Endothelial cell of umbilical vein (primary cell): Measurements from ENCODE around the gene ARSB.

ENCODE experiments used
- EZH2 ChIP-seq: IDR thresholded peaks from 2 replicates; pipeline ENCODE4 v1.6.1; 2012; ENCODE audit warnings: borderline replicate concordance, low read depth, mild to moderate bottlenecking, moderate library complexity, low read length, inconsistent platforms; ENCODE audit not compliant: severe bottlenecking
- FOS ChIP-seq: IDR thresholded peaks from 2 replicates; pipeline ENCODE4 v1.6.1; 2011; ENCODE audit warnings: mild to moderate bottlenecking, low read length, moderate library complexity, borderline replicate concordance; ENCODE audit not compliant: insufficient read depth
- GATA2 ChIP-seq: IDR thresholded peaks from 2 replicates; pipeline ENCODE4 v1.7.0; 2011; ENCODE audit warnings: low read depth, mild to moderate bottlenecking, moderate library complexity, mixed read lengths, low read length; ENCODE audit not compliant: insufficient read length, insufficient read depth
- JUN ChIP-seq: IDR thresholded peaks from 2 replicates; pipeline ENCODE4 v1.6.1; 2011; ENCODE audit warnings: borderline replicate concordance, low read depth; ENCODE audit not compliant: insufficient read length, insufficient read depth
- MAX ChIP-seq: IDR thresholded peaks from 2 replicates; pipeline ENCODE4 v1.6.1; 2011; ENCODE audit not compliant: insufficient read depth, insufficient read length
- MYC ChIP-seq: IDR thresholded peaks from one replicate; pipeline ENCODE4 v1.6.1; 2011; ENCODE audit warnings: mild to moderate bottlenecking, low read depth, low read length
- POLR2A ChIP-seq: IDR thresholded peaks from 2 replicates; pipeline ENCODE4 v1.6.1; 2012; ENCODE audit warnings: low read depth, mild to moderate bottlenecking, control low read depth, low read length
- POLR2AphosphoS5 ChIP-seq: IDR thresholded peaks from 2 replicates; pipeline ENCODE4 v1.6.1; 2012; ENCODE audit warnings: low read depth, mild to moderate bottlenecking, control low read depth, low read length, moderate library complexity; ENCODE audit not compliant: insufficient read depth
- TF ChIP-seq, protein P1 (sequence below), 2 donors: IDR thresholded peaks; 1 replicate in 1 of 2; 2 replicates in 1 of 2; pipeline ENCODE4 v1.5.1; 2011; ENCODE audit warnings: low read length in 2 of 2, mild to moderate bottlenecking in 2 of 2, moderate library complexity in 2 of 2, control low read depth in 1 of 2, inconsistent platforms in 1 of 2, low read depth in 1 of 2; ENCODE audit not compliant: insufficient read depth in 1 of 2; ENCODE audit errors: extremely low read depth in 1 of 2

- TF ChIP-seq, protein P1, sequence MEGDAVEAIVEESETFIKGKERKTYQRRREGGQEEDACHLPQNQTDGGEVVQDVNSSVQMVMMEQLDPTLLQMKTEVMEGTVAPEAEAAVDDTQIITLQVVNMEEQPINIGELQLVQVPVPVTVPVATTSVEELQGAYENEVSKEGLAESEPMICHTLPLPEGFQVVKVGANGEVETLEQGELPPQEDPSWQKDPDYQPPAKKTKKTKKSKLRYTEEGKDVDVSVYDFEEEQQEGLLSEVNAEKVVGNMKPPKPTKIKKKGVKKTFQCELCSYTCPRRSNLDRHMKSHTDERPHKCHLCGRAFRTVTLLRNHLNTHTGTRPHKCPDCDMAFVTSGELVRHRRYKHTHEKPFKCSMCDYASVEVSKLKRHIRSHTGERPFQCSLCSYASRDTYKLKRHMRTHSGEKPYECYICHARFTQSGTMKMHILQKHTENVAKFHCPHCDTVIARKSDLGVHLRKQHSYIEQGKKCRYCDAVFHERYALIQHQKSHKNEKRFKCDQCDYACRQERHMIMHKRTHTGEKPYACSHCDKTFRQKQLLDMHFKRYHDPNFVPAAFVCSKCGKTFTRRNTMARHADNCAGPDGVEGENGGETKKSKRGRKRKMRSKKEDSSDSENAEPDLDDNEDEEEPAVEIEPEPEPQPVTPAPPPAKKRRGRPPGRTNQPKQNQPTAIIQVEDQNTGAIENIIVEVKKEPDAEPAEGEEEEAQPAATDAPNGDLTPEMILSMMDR (IDR thresholded peaks at IDR 0.05; ENCODE audit: extremely low read depth in 1 of 2, insufficient read depth in 1 of 2, low read depth in 1 of 2, low read length in 2 of 2) = no peak
- TF ChIP-seq POLR2A = no peak
- TF ChIP-seq POLR2AphosphoS5 = no peak
- no peak for TF ChIP-seq MAX
- no peak for TF ChIP-seq EZH2
- no peak for TF ChIP-seq FOS
- no peak for TF ChIP-seq GATA2
- TF ChIP-seq MYC = no peak
- no peak for TF ChIP-seq JUN
These were observed 208.5 kb downstream of the ARSB start for GRCh38 chr5:78776637-78777036.
